Renal pelvis (tissue), 4 donors: Measurements from ENCODE around the gene THRA. TPM values are rescaled to one million over a fixed set of nuclear protein-coding genes. Genes with fewer than 3 reads are reported as not detected.

ENCODE experiments used
- DNase-seq: peaks from one replicate; pipeline ENCODE4 v3.0.0-alpha.2; 2013
- polyA plus RNA-seq, 3 donors: library from polyadenylated mRNA; unstranded; fragments of 120-200 nt; gene quantifications; one replicate each; pipeline ENCODE4 v1.2.1, GENCODE V29; 2013; ENCODE audit not compliant: insufficient read length in 3 of 3

The THRA gene
- polyA plus RNA-seq, 3 donors = 52.0 to 58.3 (median 55.5) TPM

GRCh38 chr17:40095944-40096791, 33.4 kb downstream of the THRA start:
- DNase-seq = no peak

- DNase-seq = no peak
These were observed 34.3 kb downstream of the THRA start for GRCh38 chr17:40097087-40097486.

GRCh38 chr17:40097931-40098845, 35.4 kb downstream of the THRA start:
- DNase-seq = no peak

GRCh38 chr17:40098846-40099618, 36.3 kb downstream of the THRA start:
- DNase-seq = peak; percentile 90

GRCh38 chr17:40099619-40100418, 37.1 kb downstream of the THRA start:
- DNase-seq = no peak

- no peak for DNase-seq
These were observed 37.6 kb downstream of the THRA start, which contains the start of gene NR1D1 for GRCh38 chr17:40100419-40100668. NR1D1 (minus strand) TSS chr17:40100589; CDS start chr17:40100094, 495 bp downstream.

GRCh38 chr17:40100669-40101366, 38.1 kb downstream of the THRA start:
- DNase-seq = peak; percentile 93

GRCh38 chr17:40101367-40102210, 38.8 kb downstream of the THRA start:
- DNase-seq = no peak

GRCh38 chr17:40103071-40103661, 40.4 kb downstream of the THRA start:
- no peak for DNase-seq

GRCh38 chr17:40103688-40104087, 40.9 kb downstream of the THRA start:
- DNase-seq = no peak

GRCh38 chr17:40104594-40105486, 42.1 kb downstream of the THRA start:
- DNase-seq = no peak

- no peak for DNase-seq
These were observed 43.3 kb downstream of the THRA start for GRCh38 chr17:40105861-40106759.

- no peak for DNase-seq
These were observed 44.2 kb downstream of the THRA start for GRCh38 chr17:40106760-40107521.

GRCh38 chr17:40107522-40108174, 44.9 kb downstream of the THRA start:
- no peak for DNase-seq

GRCh38 chr17:40108970-40109824, 46.4 kb downstream of the THRA start:
- DNase-seq = no peak
